IMR-90 (cell line): ENCODE data around the gene ZBTB9. TPM values are rescaled to one million over a fixed set of nuclear protein-coding genes. Genes with fewer than 3 reads are reported as not detected.

Experiments used
- ATAC-seq: fragments of 200-7000 bp; cut with Tn5 transposase; 2 replicates; pipeline ENCODE4 v1.9.1; 2020; ENCODE audit warnings: low read depth, mild to moderate bottlenecking, moderate library complexity
- BruUV-seq: library from RNA; stranded (reverse); fragments of 400-500 nt; replicated peaks from 2 replicates; lab custom pipeline; 2021; lab: Mats Ljungman, UMichigan
- CTCF ChIA-PET: fragments of 300-600 bp; formaldehyde crosslinking; extraction: SDS; loops from one replicate; lab custom pipeline; 2021; ENCODE audit warnings: antibody characterized with exemption; lab: Yijun Ruan, JAX
- POLR2A ChIA-PET: fragments of 300-600 bp; sonication (Branson Sonifier 250); formaldehyde crosslinking; loops from one replicate; lab custom pipeline; 2022; ENCODE audit warnings: antibody characterized with exemption; ENCODE audit not compliant: unreplicated experiment; lab: Charles Lee
- DNase-seq: peaks from one replicate; pipeline ENCODE4 v3.0.0; 2013
- H2AFZ ChIP-seq: replicated peaks from 2 replicates; pipeline ENCODE3; 2013; ENCODE audit warnings: low read length, mild to moderate bottlenecking; ENCODE audit not compliant: poor library complexity
- H2AK5ac ChIP-seq: 2 replicates; pipeline ENCODE4 v1.6.1; 2013; ENCODE audit warnings: low read depth, low read length, inconsistent platforms
- H2AK9ac ChIP-seq: replicated peaks from 2 replicates; pipeline ENCODE3; 2013; ENCODE audit warnings: mild to moderate bottlenecking, low read depth, low read length, moderate library complexity; ENCODE audit not compliant: poor library complexity
- H2BK120ac ChIP-seq: 2 replicates; pipeline ENCODE4 v1.6.1; 2013; ENCODE audit warnings: low read depth, low read length, inconsistent platforms
- H2BK15ac ChIP-seq: 3 replicates; pipeline ENCODE4 v1.6.1; 2013; ENCODE audit warnings: low read depth, low read length, inconsistent platforms
- H2BK20ac ChIP-seq: 2 replicates; pipeline ENCODE4 v1.6.1; 2013; ENCODE audit warnings: low read depth, mild to moderate bottlenecking, inconsistent platforms, low read length, moderate library complexity
- H2BK5ac ChIP-seq: 2 replicates; pipeline ENCODE4 v1.6.1; 2013; ENCODE audit warnings: mild to moderate bottlenecking, low read depth, low read length, inconsistent platforms; ENCODE audit not compliant: poor library complexity, severe bottlenecking
- H3K14ac ChIP-seq: replicated peaks from 2 replicates; pipeline ENCODE4 v1.6.1; 2013; ENCODE audit warnings: low read depth, low read length, inconsistent platforms
- H3K18ac ChIP-seq: 2 replicates; pipeline ENCODE4 v1.6.1; 2013; ENCODE audit warnings: low read depth, low read length, control low read depth
- H3K23ac ChIP-seq: 2 replicates; pipeline ENCODE4 v1.6.1; 2013; ENCODE audit warnings: low read depth, low read length, inconsistent platforms
- H3K27ac ChIP-seq: 2 replicates; pipeline ENCODE4 v1.5.1; 2013; ENCODE audit warnings: mild to moderate bottlenecking, control low read depth, low read length; ENCODE audit not compliant: insufficient read depth
- H3K27me3 ChIP-seq: 2 replicates; pipeline ENCODE4 v1.6.1; 2013; ENCODE audit warnings: low read length; ENCODE audit not compliant: control insufficient read depth, insufficient read depth
- H3K36me3 ChIP-seq: 2 replicates; pipeline ENCODE4 v1.6.1; 2013; ENCODE audit warnings: low read length, mixed read lengths; ENCODE audit not compliant: control insufficient read depth, insufficient read depth
- H3K4ac ChIP-seq: 2 replicates; pipeline ENCODE4 v1.6.1; 2013; ENCODE audit warnings: low read depth, low read length, inconsistent platforms
- H3K4me1 ChIP-seq: 2 replicates; pipeline ENCODE4 v1.6.1; 2013; ENCODE audit warnings: low read length, mixed read lengths; ENCODE audit not compliant: control insufficient read depth, insufficient read depth
- H3K4me2 ChIP-seq: 2 replicates; pipeline ENCODE4 v1.6.1; 2013; ENCODE audit warnings: low read depth, mild to moderate bottlenecking, control low read depth, low read length, moderate library complexity
- H3K4me3 ChIP-seq: 2 replicates; pipeline ENCODE4 v1.5.1; 2013; ENCODE audit warnings: low read depth, mild to moderate bottlenecking, control low read depth, low read length, moderate library complexity; ENCODE audit not compliant: insufficient read depth
- H3K56ac ChIP-seq: 2 replicates; pipeline ENCODE4 v1.6.1; 2013; ENCODE audit warnings: low read length, inconsistent platforms; ENCODE audit not compliant: insufficient read depth; ENCODE audit errors: extremely low read depth
- H3K79me1 ChIP-seq, 2 experiments: 2 replicates each; pipeline ENCODE4 v1.6.1; 2013; ENCODE audit warnings: low read length in 2 of 2, inconsistent platforms in 1 of 2, low read depth in 1 of 2
- H3K9ac ChIP-seq: 2 replicates; pipeline ENCODE4 v1.6.1; 2013; ENCODE audit warnings: low read depth, low read length, control low read depth
- H3K9me1 ChIP-seq: 2 replicates; pipeline ENCODE4 v1.6.1; 2013; ENCODE audit warnings: low read length, inconsistent platforms; ENCODE audit not compliant: insufficient read depth
- H3K9me3 ChIP-seq: 2 replicates; pipeline ENCODE4 v1.6.1; 2013; ENCODE audit warnings: low read length; ENCODE audit not compliant: control insufficient read depth, insufficient read depth
- H4K20me1 ChIP-seq: 2 replicates; pipeline ENCODE4 v1.6.1; 2013; ENCODE audit warnings: low read length, inconsistent platforms; ENCODE audit not compliant: insufficient read depth
- H4K5ac ChIP-seq: 2 replicates; pipeline ENCODE4 v1.6.1; 2013; ENCODE audit warnings: mild to moderate bottlenecking, low read depth, low read length, control low read depth
- H4K8ac ChIP-seq, 2 experiments: 2 replicates each; pipeline ENCODE4 v1.6.1; 2013; ENCODE audit warnings: low read depth in 2 of 2, low read length in 2 of 2, control low read depth in 1 of 2, inconsistent platforms in 1 of 2
- H4K91ac ChIP-seq: 2 replicates; pipeline ENCODE4 v1.6.1; 2013; ENCODE audit warnings: low read depth, low read length, inconsistent platforms; ENCODE audit not compliant: insufficient read depth
- BHLHE40 ChIP-seq: fragments of 150-350 bp; IDR thresholded peaks from 2 replicates; pipeline ENCODE4 v1.6.1; 2016; ENCODE audit warnings: mild to moderate bottlenecking, low read depth, low read length
- CEBPB ChIP-seq: IDR thresholded peaks from 2 replicates; pipeline ENCODE4 v1.6.1; 2012; ENCODE audit warnings: low read depth, low read length, improper control_type of control experiment
- CHD1 ChIP-seq: IDR thresholded peaks from 2 replicates; pipeline ENCODE4 v1.6.1; 2012; ENCODE audit warnings: low read depth, low read length, improper control_type of control experiment
- CTCF ChIP-seq: conservative IDR thresholded peaks from 2 replicates; pipeline ENCODE4 v1.5.1; 2012; ENCODE audit warnings: mild to moderate bottlenecking, low read depth, low read length, improper control_type of control experiment
- ELK1 ChIP-seq: fragments of 150-350 bp; IDR thresholded peaks from 2 replicates; pipeline ENCODE4 v1.6.1; 2016; ENCODE audit warnings: low read depth, mild to moderate bottlenecking, low read length, moderate library complexity, borderline replicate concordance
- MAFK ChIP-seq: IDR thresholded peaks from 2 replicates; pipeline ENCODE4 v1.6.1; 2012; ENCODE audit warnings: low read depth, low read length, improper control_type of control experiment
- MAZ ChIP-seq: IDR thresholded peaks from 2 replicates; pipeline ENCODE4 v1.6.1; 2012; ENCODE audit warnings: low read depth, mild to moderate bottlenecking, low read length, improper control_type of control experiment, moderate library complexity, borderline replicate concordance
- MXI1 ChIP-seq: IDR thresholded peaks from 2 replicates; pipeline ENCODE4 v1.6.1; 2012; ENCODE audit warnings: low read depth, mild to moderate bottlenecking, low read length, moderate library complexity, borderline replicate concordance
- NFE2L2 ChIP-seq: fragments of 150-350 bp; IDR thresholded peaks from 2 replicates; pipeline ENCODE4 v1.6.1; 2016; ENCODE audit warnings: low read depth, mild to moderate bottlenecking, low read length
- POLR2A ChIP-seq: IDR thresholded peaks from 2 replicates; pipeline ENCODE4 v1.6.1; 2012; ENCODE audit warnings: mild to moderate bottlenecking, low read depth, low read length
- RAD21 ChIP-seq: IDR thresholded peaks from 2 replicates; pipeline ENCODE4 v1.6.1; 2012; ENCODE audit warnings: low read length, improper control_type of control experiment
- RCOR1 ChIP-seq: IDR thresholded peaks from 2 replicates; pipeline ENCODE4 v1.6.1; 2012; ENCODE audit warnings: mild to moderate bottlenecking, low read length, improper control_type of control experiment; ENCODE audit not compliant: insufficient replicate concordance
- RFX5 ChIP-seq: IDR thresholded peaks from 2 replicates; pipeline ENCODE4 v1.8.0; 2012; ENCODE audit warnings: low read depth, mild to moderate bottlenecking, low read length, moderate library complexity
- SMC3 ChIP-seq: fragments of 150-350 bp; IDR thresholded peaks from 2 replicates; pipeline ENCODE4 v1.6.1; 2016; ENCODE audit warnings: low read depth, mild to moderate bottlenecking, antibody characterized with exemption, low read length, moderate library complexity
- USF2 ChIP-seq: fragments of 150-350 bp; IDR thresholded peaks from 2 replicates; pipeline ENCODE4 v1.6.1; 2017; ENCODE audit warnings: mild to moderate bottlenecking, antibody characterized with exemption, low read length, low read depth
- WGBS, 2 experiments: methylation state at CpG; one replicate each; pipeline versions ENCODE4 v1.1.5 to v1.1.7; 2013; ENCODE audit warnings: missing lambda C conversion rate in 2 of 2; ENCODE audit not compliant: insufficient read length in 1 of 2; ENCODE audit errors: extremely low coverage in 2 of 2; 5-methylcytosine and 5-hydroxymethylcytosine counted together
- dilution Hi-C: fragments of 300-500 bp; cut with HindIII; formaldehyde crosslinking; loops from one replicate; pipeline ENCODE4 v1.14.3; 2018; ENCODE audit warnings: low sequenced_read_pairs; ENCODE audit not compliant: unreplicated experiment
- in situ Hi-C: fragments of 300-500 bp; cut with MboI; formaldehyde crosslinking; loops from 3 replicates; pipeline ENCODE4 v1.14.3; 2019; ENCODE audit warnings: low sequenced_read_pairs, inconsistent platforms, mixed read lengths
- intact Hi-C: fragments of 100-400 bp; cut with micrococcal nuclease; formaldehyde crosslinking; loops from 2 replicates; pipeline ENCODE4 v1.10.0; 2022
- polyA plus RNA-seq, 3 experiments: library from polyadenylated mRNA; depleted of rRNA; stranded (reverse); fragments of >200 nt; gene quantifications; 2 replicates each; pipeline ENCODE4 v1.2.3, GENCODE V29; 2012; ENCODE audit warnings: low replicate concordance in 1 of 3
- total RNA-seq: library from RNA; depleted of rRNA; stranded (reverse); fragments of >200 nt; gene quantifications from 2 replicates; pipeline ENCODE4 v1.2.3, GENCODE V29; 2012

The ZBTB9 gene
- total and polyA plus RNA-seq, 2 of the 4 experiments (the other 2 are of a cell fraction), result 5.4 to 5.9 TPM

- no TSS peak for BruUV-seq
- DNase-seq (no peak), ATAC-seq (no peak)
- H2AFZ ChIP-seq, result no peak overlapping the region
- H3K9me1 ChIP-seq, result peaks cover 3% of the 10 kb centered on the region; the same call in 1 of the 2 replicates
- H2BK15ac ChIP-seq, result no peak overlapping the region
- no peak overlapping the region for H3K4ac ChIP-seq
- no peak overlapping the region for H4K91ac ChIP-seq
- H3K27ac ChIP-seq, result no peak overlapping the region
- H3K9me3 ChIP-seq, result no peaks in the 10 kb centered on the region
- peaks cover 26 to 42% of the 10 kb centered on the region in 2 experiments; a peak in 3 of 4 replicates for H3K79me1 ChIP-seq
- no peak overlapping the region for H3K23ac ChIP-seq
- no peak overlapping the region for H4K5ac ChIP-seq
- H2BK120ac ChIP-seq, result no peak overlapping the region
- H3K4me1 ChIP-seq, result peaks cover 4% of the 10 kb centered on the region
- H2AK9ac ChIP-seq, result no peak overlapping the region
- H3K9ac ChIP-seq, result no peak overlapping the region
- POLR2A ChIA-PET, result no interaction called here
- H3K4me3 ChIP-seq, result no peak overlapping the region
- no peak overlapping the region for H3K4me2 ChIP-seq
- intact Hi-C loops (loop anchor here (10.0 kb wide), 1 partner anchor 222 kb away; no protein-coding TSS in a partner anchor), in situ Hi-C loops (loop anchor here (10.0 kb wide), 1 partner anchor 252 kb away; no protein-coding TSS in a partner anchor), dilution Hi-C loops (no loop called here)
- H3K18ac ChIP-seq, result no peak overlapping the region
- no peaks in the 10 kb centered on the region for H3K27me3 ChIP-seq
- H3K56ac ChIP-seq, result no peak overlapping the region
- no peak overlapping the region for H2AK5ac ChIP-seq
- WGBS, 2 experiments, result no CpG with 5 or more reads among the region's 4 CpGs
- peaks cover 26% of the 10 kb centered on the region for H3K36me3 ChIP-seq
- CTCF ChIA-PET, result no interaction called here
- no peak overlapping the region for H2BK5ac ChIP-seq
- no peak overlapping the region for H3K14ac ChIP-seq
- no peak overlapping the region for H4K8ac ChIP-seq
- no peaks in the 10 kb centered on the region for H4K20me1 ChIP-seq
- TF ChIP-seq MXI1 (no peak), MAFK (no peak), MAZ (no peak), SMC3 (no peak), ELK1 (no peak), CTCF (no peak), POLR2A (no peak), BHLHE40 (no peak), USF2 (no peak), RFX5 (no peak), CHD1 (no peak), NFE2L2 (no peak), RAD21 (no peak), CEBPB (no peak), RCOR1 (no peak)
- no peak overlapping the region for H2BK20ac ChIP-seq
Observed at GRCh38 chr6:33452496-33452895, 1.9 kb upstream of the ZBTB9 start.
